Activated T-cell treated with anti-CD3 and anti-CD28 coated beads for 1 hour (primary cell): ENCODE data around the gene SLC35B2.
"Not testable (repeated sequence)": the region's sequence is repeated elsewhere in the genome, so short reads cannot be mapped to it uniquely, and the experiment has no call there.

Experiments
- DNase-seq: peaks from one replicate; pipeline ENCODE4 v3.0.0-alpha.2; 2020; ENCODE audit warnings: low read depth

SLC35B2 gene

DNA sequence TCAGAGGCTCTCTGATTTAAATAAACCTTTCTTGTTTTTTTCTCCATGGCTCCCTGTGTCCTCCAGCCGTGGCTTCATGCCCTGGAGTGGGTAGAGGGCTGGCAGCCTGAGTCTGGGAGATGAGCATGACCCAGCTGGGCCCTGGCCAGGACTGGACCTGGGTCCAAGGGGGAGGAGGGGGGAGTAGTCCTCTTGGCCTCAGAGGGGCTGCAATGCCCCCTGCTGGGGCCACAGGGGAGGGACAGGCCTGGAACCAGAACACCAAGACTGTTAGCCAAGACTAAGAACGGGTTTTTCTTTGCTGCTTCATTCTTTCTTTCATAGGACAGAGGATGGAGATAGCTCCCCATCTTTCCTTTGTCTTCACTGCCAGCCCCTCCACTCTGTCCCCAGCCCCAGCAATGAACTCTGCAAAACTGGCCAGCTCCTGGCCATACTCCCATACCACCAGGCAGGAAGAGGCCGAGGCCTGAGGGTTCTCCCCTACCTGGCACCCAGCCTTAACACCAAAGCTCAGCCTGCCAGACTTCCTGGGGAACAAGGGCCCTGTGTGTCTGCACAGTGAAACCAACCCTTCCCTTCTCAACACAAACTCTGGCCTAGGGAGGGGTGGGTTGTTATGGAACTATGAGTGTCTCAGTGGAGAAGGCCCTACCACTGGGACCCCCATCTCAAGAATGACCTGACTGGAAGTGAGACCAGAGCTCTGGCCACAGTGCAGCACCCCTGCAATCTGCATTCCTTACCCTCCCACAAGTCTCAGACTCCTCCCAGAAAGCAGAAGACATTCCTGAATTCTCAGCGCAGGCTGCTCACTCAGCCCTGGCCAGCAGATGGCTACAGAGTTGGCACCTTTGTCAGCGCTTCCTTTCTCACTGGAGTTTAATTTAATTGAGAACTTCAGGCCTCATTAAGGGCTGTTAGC, 23.0 kb downstream of the SLC35B2 start:
- no peak for DNase-seq

DNA sequence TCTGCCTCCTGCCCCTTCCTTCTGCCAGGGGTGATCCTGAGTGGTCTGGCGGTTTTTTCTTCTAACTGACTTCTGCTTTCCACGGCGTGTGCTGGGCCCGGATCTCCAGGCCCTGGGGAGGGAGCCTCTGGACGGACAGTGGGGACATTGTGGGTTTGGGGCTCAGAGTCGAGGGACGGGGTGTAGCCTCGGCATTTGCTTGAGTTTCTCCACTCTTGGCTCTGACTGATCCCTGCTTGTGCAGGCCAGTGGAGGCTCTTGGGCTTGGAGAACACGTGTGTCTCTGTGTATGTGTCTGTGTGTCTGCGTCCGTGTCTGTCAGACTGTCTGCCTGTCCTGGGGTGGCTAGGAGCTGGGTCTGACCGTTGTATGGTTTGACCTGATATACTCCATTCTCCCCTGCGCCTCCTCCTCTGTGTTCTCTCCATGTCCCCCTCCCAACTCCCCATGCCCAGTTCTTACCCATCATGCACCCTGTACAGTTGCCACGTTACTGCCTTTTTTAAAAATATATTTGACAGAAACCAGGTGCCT, 23.7 kb downstream of the SLC35B2 start:
- no peak for DNase-seq

DNA sequence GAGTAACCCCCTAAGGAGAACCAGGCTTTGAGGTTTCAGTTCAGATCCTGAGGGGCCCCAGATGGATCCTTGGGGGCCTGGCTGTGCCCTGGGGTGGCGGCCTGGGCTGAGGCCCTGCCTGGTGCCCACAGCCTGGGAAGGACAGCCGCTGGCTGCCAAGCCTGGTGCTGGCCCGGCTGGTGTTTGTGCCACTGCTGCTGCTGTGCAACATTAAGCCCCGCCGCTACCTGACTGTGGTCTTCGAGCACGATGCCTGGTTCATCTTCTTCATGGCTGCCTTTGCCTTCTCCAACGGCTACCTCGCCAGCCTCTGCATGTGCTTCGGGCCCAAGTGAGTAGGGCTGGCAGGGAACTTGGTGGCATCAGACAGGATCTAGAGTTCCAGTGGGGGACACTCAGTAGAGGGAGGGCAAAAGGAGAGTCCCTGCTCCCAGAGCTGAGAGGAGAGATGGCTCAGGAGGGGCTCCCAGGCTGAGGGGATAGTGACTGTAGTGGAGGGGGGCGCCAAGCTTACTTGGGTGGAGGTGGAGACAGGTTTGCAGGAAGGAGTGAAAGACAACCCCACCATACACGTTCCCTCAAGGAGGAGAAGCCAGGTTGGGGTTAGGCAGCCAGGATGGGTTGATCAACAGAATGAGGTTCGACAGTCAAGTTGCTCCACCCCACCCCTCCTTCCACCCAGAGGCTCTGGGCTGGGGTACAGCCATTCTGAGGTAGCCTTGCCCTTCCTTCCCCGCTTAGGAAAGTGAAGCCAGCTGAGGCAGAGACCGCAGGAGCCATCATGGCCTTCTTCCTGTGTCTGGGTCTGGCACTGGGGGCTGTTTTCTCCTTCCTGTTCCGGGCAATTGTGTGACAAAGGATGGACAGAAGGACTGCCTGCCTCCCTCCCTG, 24.4 kb downstream of the SLC35B2 start:
- no peak for DNase-seq

DNA sequence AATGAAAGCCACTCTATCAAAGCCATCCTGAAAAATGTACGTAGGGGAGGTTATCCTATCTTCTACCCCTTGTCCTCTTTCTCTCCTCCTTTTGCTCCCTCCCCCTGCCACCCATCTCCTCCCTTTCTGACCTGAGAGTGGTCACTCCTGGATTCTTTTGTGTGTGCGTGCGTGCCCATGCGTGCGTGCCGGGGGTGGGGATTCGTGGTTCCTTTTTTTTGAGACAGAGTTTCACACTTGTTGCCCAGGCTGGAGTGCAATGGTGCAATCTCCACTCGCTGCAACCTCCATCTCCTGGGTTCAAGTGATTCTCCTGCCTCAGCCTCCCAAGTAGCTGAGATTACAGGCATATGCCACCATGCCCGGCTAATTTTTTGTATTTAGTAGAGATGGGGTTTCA, 25.9 kb downstream of the SLC35B2 start:
- DNase-seq, result not testable (repeated sequence)

DNA sequence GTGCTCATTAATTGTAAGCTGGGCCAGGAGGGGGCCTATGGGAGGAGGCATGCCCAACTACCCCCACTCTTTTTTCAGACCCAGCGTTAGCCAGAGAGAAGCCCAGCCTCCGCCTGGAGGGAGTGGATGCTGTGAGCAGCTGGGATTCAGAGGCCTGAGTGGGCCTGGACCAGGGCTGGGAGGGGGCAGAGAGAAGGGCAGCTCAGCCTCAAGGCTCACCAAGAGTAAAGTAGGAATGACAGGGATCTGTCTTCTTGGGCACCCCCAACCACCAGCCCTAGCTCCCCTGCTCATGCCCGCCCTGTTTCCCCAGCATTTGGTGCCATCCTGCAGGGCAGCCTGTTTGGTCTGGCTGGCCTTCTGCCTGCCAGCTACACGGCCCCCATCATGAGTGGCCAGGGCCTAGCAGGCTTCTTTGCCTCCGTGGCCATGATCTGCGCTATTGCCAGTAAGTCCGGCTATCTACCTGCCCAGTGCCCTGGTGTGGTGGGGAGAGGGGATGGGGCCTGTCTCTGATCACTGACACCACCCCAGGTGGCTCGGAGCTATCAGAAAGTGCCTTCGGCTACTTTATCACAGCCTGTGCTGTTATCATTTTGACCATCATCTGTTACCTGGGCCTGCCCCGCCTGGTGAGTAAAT, 27.2 kb downstream of the SLC35B2 start:
- no peak for DNase-seq

DNA sequence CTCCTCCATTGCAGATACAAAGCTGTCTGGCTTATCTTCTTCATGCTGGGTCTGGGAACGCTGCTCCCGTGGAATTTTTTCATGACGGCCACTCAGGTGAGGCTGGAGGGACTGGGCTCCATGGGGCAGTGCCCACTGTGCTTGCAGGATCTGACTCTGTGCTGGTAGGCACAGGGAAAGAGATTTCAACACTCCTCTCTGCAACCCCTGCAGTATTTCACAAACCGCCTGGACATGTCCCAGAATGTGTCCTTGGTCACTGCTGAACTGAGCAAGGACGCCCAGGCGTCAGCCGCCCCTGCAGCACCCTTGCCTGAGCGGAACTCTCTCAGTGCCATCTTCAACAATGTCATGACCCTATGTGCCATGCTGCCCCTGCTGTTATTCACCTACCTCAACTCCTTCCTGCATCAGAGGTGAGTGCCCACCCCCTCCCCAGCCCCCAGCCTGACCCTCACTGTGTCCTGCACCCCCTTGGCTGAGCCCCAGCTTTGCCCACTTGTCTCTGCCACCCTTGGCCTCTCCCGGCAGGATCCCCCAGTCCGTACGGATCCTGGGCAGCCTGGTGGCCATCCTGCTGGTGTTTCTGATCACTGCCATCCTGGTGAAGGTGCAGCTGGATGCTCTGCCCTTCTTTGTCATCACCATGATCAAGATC, 27.8 kb downstream of the SLC35B2 start:
- no peak for DNase-seq

DNA sequence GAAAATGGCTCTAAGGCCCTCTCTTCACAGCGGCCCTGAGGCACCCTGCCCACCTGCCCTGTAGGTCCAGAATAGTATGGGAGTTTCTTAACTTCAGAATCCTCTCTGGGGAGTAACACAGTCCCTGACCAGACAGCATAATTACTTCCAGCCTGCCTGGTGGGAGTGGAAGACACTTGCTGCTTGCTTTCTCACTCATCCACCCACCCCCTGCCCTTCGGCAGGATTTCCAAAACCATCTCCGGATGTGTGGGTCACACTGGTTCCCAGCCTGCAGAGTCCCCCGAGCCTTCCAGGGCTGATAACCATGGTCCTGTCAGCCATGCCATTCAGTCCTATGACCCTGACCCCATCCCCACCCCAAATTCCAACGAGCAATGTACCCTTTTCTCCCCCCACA, 28.5 kb downstream of the SLC35B2 start:
- DNase-seq, result no peak

DNA sequence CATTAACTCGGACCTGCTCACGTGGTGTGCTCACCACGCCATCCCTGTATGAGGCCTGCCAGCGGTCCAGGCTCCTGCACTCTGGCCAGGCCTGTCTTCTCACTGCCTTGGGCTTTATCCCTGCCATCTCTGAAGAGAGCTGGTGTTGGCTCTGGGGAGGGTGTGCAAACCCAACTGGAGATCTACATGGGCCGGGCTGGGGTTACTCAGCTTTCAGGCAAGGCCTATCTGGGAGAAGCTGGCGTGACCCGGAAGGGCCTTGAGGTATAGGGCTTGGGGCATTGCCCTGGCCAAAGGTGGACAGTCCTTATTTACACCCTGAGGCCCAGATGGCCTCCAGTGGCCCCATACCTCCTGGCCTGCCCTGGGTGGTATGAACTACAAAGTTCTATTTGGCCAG, 28.9 kb downstream of the SLC35B2 start:
- DNase-seq, result no peak

DNA sequence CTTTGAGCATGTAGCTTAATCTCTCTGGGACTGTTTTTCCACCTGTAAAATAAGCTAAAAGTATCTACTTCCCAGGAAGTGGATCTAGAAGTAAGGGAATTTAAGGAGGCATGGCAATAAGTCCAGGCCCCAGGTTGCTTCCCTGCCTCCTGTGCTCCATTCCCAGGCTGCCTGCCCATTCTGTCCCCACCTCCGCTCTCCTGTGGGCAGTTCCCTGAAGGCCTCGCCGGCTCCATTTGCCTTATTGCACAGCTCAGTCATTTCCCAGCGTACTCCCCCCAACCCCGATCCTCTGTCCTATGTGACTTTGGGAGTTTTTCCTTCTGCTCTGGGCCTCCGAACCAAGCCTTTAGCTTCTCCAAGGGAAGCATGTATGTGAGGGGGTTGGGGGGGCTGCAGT, 29.3 kb downstream of the SLC35B2 start:
- no peak for DNase-seq

DNA sequence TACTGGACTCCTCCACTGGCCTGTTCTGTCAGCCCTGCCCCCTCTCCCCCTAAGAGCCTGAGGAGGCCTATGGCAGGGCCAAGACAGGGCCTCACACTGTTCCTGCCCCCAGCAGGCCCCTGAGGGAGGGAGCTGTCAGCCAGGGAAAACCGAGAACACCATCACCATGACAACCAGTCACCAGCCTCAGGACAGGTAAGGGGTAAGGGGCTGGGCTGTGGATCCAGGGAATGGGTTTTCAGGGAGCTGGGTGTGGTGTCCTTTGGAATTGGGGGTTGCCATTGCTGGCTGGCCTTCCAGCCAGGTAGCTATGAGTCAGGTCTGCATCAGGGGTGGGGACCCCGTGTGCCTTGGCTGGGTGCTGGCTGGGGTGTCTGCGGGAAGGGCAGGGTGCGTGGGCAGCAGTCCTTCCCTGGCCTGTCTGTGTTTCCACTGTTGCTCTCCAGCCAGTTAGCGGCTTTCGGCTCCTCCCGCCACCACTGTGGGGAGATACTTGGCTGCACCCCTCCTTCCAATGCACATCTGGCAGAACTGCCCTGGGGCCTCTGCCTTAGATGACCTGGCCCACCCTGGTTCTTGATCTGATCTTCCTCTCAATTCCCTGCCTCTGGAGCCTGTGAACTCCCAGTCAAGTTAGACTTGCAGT, 30.1 kb downstream of the SLC35B2 start:
- no peak for DNase-seq

DNA sequence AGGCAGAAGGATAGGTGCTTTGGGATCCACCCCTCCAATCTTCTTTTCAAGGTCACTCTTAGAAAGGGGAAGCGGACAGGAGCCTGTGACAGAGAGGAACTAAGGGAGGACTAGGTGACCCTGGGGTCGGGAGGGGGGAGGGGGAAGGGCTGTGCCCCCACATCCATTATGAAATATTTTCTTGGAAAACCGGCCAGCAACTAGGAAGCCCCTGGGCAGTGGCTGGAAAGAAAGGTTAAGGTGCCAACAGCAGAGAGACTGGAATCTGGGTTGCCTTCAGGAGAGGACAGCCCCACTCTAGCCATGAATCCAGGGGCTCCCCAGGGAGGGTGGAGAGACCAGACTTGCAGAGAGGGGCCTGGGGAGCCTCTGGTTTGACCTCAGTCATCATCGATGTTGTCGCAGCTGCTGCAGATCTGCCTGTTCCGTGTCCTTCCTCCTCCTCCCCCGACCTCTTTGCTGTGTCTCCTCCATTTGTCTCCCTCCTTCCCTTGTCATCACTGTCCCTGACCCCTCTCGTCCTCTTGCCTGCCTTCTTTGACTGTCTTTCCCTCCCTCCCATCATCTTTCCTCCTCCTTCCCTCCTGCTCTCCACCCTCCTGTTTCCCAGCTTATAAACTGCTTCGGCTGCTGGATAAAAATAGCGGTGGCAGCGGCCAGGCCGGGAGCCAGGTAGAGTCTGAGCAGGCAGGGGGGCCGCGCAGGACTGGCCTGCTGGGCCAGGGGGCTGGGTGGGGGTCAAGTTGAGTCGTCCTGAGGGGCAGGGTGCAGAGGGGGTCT, 30.8 kb downstream of the SLC35B2 start:
- DNase-seq, result no peak

DNA sequence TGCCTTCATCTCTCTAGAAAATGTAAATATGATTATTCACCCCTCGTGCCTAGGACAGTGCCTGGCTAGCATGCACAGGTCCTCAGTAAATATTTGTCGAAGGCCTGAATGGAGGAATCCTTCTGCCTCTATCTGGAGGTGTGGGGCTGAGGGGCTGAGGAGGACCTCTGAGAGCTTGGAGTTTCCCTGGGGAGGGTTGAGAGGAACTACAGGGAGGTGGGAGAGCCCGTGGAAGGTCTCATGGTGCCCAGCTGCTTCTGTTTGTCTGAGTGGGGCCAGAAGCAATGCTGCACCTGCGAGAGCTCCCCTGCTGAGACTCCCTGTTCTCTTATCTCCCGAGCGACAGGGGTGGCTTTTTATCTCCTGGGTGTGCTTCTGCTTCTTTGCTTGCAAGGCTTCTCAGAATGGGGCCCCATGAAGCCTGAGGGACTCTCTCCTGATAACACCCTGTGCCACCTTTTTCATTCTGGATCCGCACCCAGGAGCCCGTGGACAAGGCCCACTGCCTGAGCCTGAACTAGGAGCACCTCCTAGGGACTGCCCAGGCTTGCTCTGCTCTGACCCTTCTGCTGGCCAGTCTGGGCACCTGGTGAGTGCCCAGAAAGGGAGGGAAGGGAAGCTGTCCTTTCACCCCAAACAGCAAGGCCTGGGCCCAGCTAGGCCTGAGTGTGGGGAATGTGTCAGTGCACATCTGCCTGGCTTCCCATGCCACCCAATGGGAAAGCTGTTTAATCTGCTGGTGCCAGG, 31.6 kb downstream of the SLC35B2 start:
- no peak for DNase-seq

DNA sequence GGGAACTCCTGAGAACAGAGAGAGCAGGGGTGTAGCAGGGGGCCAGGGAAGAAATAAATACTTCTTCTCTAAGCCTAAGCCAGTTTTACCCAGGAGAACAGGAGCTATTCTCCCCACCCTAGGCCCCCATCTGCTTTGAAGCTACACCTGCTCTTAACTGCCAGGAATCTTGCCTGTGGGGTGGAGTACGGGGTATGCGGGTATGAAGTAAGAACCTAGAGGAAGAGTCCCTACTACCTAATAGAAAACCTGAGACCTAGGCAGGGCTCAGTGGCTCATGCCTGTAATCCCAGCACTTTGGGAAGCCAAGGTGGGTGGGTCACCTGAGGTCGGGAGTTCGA, 32.4 kb downstream of the SLC35B2 start:
- DNase-seq, result no peak

DNA sequence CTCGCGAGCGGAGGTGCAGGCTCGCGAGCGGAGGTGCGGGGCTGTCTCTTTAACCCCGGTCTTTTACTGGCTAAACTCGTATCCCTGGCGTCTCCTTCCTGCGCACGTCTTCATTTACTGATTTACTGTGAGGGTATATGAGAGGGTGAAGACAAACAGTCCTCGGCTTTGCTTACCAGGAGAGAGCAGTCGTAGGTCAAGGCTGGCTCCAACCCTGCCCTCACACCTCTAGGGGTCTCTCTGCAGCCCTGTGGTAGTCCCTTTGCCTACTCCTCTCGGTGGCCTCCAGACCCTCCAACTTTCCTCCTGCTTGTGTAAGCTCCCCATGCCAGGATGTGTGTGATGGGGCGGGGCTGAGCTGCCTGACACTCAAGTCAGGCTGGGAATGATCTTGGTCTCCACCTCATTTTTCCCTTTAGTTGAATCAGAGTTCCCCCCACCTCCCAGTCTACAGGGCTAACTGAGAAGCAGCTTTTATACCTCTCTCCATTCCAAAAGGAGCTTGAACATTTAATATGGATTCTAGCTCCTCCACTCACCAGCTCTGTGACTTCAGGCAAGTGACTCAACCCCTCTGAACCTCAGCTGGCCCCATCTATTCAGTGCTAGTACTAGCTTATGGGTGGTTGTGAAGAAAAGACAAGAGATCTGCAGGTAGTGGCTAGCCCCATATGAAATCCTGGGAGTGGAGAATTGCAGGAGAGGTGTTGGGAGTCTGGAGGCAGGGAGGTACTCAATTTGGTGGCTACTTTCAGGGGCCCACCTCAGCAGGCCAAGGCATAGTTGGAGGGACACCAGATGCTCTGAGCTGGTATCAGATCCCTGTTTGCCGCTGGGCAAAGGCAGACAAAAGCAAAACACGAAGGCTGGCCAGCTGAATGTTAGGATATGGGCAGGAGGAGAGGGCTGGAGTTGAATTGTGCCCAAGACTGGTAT, 33.0 kb downstream of the SLC35B2 start:
- no peak for DNase-seq

DNA sequence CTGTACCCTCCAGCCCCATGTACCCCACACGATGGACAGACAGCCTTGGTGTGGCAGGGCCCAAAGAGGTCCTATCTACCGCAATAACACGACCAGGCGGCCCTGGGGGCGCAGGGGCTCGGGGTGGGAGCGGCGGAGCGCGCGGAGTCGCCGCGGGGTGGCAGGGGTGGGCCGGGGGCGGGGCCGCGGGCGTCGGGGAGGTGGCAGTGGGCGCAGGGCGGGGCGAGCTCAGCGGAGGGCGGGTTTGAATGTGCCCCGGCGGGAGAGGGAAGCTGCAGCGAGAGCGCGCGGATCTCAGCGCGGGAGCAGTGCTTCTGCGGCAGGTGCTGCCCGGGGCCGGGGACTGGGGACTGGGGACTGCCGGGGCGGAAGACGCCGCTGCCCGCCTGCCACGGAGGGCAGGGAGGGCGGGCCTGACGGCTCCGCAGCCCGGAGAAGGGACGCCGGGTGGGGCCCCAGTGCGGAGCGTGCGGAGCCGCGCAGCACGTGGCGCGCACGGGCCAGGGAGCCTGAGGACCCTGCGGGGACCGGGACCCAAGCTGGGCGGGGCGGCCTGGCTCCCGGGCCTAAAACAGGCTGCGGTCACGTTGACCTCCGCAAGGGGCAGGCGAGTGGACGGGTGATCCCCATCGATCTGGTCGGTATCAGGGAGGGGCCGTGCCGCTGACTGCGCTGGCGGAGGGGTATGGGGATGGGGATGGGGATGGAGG, 33.9 kb downstream of the SLC35B2 start, which contains the start of gene SLC29A1:
Gene SLC29A1, plus strand, starts transcription at position 277 of the 710 bp plus-strand sequence. CDS start 3,719 bp downstream, outside the sequence.
- peak; percentile 81 for DNase-seq

DNA sequence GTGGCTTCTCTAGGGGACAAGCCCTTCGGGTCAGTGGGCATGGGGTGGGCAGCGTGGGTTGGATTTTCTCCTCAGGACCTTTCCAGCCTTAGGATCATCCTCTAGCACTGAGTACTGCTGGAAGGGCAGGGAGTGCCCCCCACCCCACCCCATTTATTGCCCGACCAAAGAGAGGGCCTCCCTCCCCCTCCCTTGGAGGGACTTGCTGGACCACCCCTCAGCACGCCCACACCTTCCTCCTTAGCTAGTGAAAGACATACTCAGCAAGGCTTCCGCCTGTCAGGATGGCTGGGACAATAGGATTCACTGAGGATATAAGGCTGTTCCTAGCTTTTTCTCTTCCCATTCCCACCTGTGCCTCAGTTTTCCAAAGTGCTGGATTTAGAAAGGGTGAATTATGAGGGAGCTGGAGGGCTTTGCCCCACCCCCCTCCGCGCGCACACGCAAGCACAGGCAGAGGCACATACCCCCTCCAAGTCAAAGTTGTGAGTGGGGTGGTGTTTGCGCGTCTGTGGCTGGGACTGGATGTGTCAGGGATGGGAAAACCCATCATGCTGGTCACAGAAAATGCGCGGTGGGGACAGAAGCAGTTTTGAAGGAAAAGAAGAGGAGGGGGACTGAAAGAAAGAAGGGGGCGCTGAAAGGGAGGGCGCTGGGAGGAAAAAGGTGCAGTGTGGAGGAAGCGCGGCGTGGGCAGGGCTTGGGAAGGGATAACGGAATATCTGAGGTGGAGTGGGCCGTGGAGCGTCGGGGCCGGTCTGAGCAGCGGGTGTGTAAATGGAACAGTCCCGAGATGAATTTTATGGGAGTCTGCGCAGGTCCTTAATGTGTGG, 34.6 kb downstream of the SLC35B2 start:
- DNase-seq, result no peak

DNA sequence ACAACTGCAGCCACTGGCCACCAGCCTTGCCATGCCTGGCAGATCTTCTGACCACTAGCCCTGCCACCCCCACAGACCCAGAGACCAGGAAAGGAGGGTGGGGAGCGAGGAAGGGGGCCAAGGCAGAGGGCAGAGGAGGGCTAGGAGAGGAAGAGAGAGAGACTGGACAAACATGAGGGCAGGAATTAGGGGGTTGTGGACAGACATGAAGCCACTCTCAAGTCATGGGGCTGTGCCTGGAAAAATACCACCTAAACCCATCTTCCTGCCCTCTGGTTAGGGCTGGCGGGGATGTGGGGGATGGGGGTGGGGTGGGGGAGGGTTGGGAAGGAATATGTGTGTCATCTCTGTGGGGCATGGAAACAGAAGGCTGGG, 35.4 kb downstream of the SLC35B2 start:
- DNase-seq, result no peak
